Measurements from ENCODE around the gene SQOR.

Gene SQOR

DNA sequence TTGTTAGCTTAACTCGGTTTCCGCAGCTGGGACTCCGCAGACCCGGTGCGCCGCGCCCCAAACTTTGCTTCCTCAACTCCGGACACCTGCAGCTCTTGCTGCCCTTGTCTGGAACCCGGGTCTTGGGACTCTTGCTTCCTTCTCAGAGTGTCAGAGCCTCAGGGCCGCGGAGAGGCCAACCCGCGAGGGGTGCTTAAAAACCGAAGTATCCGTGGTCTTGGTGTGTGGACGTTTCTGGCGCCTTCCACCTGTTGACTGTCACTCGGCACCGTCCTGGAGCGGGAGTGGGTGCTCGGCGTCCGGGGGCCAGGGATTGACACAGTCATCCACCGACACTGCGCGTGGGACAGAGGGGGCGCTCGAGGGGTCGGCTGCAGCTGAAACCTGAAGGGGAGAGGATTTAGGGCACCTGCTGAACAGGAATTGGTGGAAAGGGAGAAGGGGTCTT lies 386 bp downstream of the SQOR start:
- DNase-seq, result peak; percentile 54

DNA sequence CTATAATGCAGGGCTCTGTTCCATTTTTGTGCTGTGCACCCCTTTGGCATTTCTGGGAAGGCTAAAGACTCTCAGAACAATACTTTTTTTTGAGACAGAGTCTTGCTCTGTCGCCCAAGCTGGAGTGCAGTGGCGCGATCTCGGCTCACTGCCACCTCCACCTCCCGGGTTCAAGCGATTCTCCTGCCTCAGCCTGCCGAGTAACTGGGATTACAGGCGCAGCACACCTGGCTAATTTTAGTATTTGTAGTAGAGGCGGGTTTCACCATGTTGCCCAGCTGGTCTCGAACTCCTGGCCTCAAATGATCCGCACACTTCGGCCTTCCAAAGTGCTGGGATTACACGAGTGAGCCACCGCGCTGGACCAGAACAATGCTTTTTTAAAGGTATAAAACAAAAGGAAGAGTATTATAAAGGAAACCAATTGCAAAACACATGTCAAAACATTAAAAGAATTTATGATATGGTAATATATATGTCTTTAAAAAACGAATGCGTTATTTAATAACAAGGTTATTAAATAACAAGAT lies 999 bp downstream of the SQOR start:
- DNase-seq, result no peak

DNA sequence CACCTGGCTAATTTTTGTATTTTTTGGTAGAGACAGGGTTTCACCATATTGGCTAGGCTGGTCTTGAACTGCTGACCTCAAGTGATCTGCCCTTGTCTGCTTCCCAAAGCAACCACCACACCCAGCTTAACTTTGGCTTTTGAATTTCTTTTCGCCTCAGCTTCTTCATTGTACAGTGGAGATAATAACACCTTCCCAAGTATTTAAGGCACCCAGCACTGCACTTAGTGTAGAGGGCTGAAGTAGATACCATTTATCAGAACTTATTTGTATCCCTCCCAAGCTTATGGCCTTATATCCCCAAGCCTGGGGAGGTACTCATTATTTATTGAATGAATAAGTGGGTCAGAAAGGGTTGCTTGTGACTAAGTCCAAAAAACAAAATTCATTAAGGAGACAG lies 2.3 kb downstream of the SQOR start:
- no peak for DNase-seq

DNA sequence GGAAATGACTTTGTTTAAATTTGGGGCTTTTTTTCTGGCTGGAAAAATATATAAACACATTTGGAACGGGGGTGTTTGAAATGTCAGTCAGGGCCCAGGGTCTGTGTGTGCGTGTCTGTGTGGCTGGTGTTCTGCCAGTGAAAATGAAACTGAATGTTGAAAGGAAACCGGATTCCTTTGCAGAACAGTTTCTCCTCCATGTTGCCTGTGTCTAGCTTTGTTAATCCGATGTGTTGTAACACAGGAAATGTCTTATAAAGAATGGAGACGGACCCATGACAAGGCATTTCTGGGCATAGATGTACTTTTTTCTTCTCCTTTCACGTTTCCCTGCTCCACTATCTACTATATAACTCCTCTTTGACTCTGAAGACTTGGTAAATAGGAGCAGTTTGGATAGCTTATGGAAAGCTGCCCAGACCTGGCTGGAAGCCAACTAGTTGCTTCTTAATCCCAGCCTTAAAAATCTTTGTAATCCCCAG lies 2.8 kb downstream of the SQOR start:
- DNase-seq, result peak; percentile 56

DNA sequence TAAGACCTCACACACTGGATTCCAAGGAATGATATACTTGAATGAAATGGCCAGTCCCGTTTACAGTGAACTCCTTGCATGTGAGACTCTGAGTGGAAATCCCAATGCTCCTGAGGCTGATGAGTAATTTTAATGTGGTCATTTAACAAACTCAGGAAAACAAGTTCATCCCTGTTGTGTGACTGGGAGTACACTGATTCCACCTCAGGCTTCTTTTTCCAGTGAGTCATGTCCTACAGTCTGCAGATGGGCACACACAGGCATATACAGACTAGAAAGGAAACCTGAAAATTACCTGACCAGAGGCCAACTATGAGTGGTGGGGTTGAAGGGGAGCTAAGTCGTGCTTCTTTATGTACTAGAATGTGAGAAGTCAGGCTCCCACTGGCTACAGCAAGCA lies 5.8 kb downstream of the SQOR start:
- DNase-seq, result no peak

DNA sequence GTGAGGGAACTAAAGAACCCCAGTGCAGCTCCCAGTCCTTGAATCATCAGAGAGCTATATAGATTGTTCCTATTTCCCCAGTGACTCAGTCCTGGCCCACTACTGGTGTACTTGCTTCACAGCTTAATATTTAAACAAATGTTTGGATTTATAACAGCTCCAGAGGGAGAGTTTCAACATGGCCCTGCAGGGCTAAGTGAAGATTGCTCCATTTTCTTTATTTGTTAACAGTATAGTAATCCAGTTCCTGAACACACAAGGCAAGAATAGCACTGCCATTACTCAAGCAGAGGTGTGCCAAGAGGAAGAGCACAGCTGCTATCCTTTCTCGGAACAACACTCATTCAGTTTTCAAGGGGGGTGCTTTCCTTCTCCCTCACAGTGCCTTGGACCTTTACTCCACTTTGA lies 6.5 kb downstream of the SQOR start:
- peak; percentile 2 for DNase-seq

DNA sequence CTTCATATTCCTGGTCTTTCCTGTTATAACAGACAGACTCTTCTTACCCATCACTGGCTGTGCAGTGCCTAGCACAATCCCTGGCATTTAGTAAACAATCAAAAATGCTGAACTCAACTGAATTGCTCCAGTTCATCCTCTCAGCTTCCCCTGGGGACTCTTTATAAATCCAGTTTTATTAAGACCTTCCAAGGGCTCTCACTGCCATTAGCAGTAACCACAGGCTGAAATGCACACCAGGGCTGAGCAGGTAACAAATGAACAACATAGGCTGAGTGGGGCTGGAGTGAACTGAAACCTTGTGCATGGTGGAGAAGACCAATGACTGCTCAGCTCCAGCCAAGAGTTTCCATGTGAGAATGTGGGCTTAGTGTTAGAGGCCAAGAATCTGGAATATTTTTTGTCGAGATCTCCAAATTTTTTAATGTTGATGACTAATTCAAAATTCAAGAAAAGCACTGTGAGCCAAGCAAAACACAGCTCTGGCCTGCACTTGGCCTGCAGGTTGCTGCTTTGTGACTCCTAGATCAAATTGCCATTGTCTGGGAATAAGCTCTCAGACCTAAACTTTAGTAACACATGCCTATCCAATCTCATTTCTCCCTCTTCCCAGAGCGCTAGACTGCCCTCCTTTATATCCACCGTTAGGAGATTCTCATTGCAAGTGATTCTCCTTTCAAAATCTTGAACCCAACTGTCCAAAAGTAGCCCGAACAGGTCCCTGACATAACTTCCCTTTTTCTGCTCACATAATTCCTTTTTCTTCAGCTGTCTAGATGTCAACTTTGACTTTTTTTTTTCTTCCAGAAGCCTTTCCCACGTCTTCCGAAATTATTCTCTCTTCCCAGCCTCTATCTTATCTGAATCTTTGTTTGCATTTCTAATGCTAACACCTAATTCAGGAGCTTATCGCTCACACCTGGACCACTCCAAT lies 7.4 kb downstream of the SQOR start:
- no peak for DNase-seq

DNA sequence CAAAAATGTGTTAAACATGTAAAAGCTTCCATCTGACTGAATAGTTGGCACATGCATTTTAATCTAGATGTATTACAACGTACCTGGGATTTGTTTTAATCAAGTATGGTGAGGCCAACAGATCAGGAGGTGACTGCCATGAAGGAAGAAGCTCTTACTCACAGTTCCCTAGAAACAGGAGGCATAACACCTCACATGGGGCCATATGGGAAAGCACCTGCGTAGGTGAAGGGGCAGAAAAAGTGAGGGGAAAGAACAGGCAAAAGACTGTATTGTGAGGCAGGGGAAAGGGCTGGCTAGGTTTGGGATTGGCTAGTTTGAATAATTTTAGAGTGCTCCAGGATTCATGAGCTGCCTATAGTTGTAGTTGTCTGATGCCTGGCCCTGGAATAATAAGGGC lies 9.6 kb downstream of the SQOR start:
- no peak for DNase-seq

DNA sequence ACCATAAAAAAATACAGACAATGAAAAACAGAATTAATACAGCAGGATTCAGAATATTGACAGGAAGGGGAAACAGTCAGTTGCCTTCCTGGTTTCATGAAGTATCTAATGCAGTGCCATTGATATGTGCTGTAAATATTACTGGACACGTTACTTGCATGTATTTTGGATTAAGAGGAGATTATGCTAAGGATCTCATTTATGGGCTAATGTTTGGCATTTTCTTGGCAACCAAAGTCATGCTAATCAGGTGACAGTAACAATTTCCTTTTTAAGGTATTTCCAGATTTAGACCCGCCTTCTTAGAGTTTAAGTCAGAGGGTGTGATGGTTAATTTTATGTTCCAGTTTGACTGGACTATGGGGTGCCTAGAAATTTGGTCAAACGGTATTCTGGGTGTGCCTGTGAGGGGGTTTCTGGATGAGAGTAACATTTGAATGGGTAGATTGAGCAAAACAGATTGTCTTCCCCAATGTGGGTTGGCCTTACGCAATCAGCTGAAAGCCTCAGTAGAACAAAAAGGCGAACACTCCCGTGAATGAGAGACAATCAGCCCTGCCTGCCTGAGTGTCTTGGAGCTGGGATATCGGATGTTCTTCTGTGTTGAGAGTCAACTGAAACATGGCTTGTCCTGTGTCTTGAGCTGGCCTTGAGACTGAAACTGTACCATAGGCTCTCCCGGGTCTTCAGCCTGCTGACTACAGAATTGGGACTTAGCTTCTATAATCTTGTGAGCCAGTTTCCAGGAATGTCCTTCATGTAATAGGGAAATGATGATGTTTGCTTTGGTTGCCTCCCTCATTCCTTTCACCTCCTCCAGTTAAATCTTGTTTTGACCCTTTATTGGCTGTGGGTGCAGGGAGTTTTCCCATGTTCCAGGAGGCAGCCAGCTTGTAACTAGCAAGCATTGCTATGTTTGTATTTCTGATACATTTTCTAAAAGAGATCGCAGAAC lies 10.5 kb downstream of the SQOR start:
- DNase-seq, result peak; percentile 1

DNA sequence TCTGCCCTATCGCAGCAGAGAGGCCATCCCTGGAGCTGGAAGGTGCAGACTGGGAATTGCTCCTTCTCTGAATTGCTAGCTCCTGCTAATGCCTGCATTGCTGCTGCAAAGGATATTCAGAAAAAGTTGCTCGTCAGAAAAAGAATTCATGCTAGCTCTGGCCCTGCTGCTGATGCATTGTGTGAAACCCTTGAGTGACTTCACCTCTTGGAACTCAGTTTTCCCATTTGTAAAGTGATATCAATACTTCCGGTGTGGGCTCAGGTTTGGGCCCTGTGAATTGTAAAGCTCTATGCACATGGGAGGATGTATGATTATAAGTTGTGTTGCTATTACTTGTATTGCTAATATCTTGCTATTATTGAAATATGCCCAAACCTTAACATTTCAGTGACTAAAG lies 11.4 kb downstream of the SQOR start:
- no peak for DNase-seq

DNA sequence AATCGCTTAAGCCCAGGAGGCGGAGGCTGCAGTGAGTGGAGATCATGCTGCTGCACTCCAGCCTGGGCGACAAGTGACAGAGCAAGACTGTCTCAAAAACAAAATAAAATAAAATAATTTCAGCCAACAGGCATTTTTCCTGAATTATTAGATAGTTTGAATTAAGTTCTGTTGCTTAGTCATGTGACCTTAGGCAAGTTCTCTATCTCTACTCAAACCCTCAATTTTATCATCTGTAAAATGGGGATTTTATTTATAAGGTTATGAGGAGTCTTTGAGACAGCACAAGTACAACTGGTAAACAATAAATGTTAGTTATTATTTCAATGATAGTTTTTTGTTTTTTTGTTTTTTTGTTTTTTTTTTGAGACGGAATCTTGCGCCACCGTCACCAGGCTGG lies 13.0 kb downstream of the SQOR start:
- DNase-seq, result no peak

DNA sequence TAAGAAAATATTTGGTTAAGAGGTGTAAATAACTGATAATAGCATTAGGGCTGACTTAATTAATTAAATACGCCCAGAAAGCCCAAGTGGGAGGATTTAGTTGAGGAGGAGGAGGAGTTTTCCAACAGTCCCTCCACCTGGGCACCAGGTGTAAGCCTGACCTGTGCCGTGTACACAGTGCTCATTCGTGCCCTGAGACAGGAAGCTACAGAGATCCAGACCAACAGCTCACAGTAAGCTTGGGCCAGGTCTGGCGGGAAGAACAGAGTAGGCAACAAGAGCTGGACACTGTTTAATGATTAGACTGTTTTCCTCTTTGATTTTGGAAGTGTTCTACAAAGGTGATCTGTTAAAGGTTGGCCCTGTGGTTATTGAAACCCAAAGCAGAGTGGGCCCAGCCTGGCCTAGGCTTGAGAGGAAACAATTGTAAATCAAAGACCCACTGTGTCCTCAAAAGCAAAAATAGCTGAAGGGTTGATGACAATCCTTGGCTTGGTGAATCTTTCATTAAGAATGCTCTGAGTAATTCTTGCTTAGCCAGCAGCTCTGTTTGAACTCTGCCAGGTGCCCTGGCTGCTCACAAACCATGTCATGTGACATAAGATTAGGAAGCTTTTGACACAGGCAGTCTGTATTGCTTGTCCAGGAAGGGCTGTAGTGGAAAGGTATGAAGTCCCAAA lies 13.8 kb downstream of the SQOR start:
- no peak for DNase-seq

DNA sequence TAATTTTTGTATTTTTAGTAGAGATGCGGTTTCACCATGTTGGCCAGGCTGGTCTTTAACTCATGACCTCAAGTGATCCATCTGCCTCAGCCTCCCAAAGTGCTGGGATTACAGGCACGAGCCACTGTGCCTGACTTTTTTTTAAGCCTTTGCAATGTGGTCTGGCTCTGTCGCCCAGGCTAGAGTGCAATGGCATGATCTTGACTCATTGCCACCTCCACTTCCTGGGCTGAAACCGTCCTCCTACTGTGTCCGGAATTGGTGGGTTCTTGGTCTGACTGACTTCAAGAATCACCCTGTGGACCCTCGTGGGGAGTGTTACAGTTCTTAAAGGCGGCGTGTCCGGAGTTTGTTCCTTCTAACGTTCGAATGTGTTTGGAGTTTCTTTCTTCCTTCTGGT lies 15.2 kb downstream of the SQOR start:
- peak; percentile 12 for DNase-seq

DNA sequence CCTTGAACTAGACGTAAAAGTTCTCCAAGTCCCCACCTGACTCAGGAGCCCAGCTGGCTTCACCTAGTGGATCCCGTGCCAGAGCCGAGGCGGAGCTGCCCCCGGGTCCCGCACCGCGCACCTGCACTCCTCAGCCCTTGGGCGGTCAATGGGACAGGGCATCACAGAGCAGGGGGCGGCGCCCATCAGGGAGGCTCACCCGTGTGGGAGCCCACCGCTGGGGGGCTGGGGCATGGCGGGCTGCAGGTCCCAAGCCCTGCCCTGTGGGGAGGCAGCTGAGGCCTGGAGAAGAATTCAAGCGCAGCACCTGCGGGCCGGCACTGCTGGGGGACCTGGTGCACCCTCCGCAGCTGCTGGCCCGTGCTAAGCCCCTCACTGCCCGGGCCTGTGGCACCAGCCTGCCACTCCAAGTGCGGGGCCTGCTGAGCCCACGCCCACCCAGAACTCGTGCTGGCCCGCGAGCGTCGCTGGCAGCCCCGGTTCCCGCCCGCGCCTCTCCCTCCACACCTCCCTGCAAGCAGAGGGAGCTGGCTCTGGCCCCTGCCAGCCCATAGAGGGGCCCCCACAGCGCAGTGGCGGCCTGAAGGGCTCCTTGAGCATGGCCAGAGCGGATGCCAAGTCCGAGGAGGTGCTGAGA lies 16.2 kb downstream of the SQOR start:
- DNase-seq, result no peak

DNA sequence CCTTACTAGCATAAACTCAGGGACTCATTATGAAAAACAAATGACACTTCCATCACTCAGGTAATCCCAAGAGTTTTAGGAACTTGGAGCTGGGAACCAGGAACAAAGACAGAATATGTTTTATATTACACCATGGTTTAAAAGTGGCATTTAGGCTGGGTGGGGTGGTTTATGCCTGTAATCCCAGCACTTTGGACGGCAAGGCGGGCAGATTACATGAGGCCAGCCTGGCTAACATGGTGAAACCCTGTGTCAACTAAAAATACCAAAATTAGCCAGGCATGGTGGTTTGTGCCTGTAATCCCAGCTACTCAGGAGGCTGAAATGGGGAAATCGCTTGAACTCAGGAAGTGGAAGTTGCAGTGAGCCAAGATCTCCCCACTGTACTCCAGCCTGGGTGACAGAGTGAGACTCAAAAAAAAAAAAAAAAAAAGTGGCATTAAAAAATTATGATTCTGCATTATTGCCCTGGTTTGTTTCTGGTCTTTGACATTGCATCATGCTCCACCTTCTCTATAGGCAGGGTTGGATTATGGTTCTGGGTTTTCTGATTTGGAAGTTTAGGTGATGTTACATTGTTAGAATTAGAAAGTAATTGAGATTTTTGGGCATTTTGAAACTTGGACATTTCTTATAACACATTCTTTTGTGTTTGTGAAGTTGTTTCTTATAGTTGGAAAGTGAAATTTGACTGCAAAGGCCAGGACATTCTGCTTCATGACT lies 19.0 kb downstream of the SQOR start:
- peak; percentile 17 for DNase-seq

DNA sequence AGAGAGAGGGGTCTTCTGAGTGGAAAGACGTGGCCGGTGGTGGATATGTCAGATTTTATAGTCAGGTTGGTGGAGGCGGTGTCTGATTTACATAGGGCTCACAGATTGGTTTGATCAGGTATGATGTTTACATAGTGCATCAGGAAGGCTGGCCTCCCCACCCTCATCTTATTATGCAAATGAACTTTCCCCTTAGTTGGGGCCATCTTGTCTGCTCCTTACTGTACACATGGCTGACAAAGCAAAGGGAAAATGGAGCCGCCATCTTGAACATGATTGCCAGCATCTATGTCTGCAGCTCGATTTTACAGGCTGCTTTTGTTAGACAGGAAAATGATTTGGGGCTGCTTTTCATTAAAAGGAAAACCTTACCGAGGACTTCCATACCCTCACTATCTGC lies 19.9 kb downstream of the SQOR start:
- DNase-seq, result no peak

DNA sequence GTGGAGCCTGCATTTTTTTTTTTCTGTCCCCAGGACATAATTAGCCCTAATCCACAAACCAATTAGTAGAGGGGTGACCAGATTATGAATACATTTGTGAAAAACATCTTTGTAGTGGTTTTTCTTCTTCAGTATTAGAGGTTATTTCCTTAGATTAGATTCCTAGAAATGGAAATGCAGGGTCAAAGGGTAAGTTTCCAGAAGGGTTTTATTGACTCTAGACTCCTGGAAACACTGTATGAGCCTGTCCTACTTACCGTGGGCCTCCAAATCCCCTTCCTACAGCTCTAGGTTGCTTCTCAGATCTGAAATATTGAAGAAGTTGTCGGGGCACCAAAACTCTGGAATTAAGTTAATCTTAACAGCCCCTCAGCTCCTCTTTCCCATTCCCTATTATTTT lies 22.4 kb downstream of the SQOR start:
- DNase-seq, result no peak

DNA sequence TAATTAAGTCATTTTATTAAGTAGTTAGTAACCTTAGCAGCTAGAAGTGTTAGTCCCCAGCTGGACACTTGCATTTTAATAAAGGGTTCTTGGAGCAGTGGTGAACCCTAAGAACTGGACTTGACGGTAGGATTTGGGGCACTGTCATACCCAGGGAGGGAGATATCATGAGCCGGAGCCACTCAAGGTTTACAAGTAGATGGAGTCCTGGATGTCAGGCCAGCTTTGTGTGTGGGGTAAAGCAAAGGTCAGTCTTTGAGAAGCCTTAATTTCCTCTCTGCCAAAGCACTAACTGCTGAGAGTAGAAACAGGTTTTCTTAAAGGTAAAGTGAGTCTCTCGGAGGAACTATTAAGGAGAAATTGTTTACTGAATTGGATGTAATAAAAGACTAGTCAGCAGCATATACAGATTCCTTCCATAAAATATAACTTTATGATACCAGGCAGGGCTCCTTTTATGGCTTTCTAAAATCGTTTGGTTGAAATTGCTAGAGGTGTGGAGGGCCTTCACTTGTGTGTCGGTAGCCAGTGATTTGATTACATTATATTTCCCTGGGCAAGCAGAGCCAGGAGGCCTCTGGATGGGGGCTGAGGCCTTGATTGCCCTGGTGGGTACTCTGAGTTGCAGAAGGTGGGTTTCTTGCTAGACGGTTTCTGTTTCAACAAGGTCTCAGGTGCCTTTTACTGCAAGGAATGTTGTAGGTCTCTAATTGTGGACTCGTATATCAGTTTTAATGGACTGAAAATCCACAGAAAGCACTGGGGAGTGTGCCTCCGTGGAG lies 23.1 kb downstream of the SQOR start:
- no peak for DNase-seq

DNA sequence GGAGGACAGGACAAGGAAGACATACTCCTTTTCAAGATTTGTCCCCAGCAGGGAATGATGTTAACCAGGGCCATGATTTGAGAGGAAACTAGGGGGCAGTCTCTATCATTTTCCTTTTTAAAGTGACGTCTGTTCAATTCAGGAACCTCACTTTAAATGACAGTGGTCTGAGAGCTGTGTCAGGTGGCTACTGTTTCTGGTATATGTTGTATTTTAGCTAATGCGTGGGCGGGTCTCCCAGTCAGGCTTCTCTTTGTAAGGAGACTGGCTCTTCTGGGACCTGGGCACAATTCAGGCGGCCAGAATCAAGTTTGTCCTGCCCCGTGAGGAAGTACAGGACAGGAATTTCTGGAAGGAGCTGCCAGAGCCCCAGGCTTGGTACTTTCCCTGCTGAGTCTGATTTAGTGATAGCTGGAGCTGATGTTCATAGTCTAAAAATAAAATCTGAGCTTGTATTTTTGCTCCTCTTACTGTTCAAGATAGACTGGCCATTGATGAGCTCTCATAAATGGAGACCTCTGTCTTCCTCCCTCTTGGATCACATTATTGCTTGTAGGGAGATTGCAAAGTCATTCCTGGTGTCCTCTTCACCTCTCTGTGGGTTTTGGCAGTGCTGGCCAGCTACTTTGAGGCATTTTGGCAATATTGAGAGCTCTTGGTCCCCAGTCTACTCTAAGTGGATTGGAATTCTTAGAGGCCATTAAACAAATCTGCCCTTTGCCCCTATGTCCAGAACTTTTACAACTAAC lies 25.6 kb downstream of the SQOR start:
- no peak for DNase-seq

DNA sequence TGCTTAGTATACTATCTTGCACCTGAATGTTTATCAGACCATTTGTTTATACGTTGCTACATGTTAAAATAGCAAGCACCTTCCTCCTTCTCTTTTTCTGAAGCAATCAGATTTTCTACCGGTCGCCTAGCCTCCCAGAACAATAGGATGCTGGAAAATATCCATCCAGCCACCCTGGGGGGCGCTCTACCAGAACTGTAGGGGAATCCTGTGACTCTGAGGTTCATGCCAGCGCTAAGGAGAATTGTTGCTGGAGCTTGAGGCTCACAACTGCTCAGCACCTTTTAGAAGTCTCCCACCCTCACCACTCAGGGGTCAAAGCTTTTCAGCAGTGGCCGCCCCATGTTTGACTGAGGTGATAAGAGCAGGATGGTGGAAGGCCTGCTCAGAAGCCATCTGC lies 27.5 kb downstream of the SQOR start:
- DNase-seq, result no peak
